Activated CD8-positive, alpha-beta memory T cell treated with anti-CD3 and anti-CD28 coated beads, Interleukin-2, amount 50 U/mL, for 1 hour (primary cell): ENCODE data around the gene OR1N1.
"Not testable (repeated sequence)": the region's sequence is repeated elsewhere in the genome, so short reads cannot be mapped to it uniquely, and the experiment has no call there.

Source experiments
- DNase-seq: peaks from one replicate; pipeline ENCODE4 v3.0.0-alpha.2; 2020; ENCODE audit errors: extremely low read depth

OR1N1 gene, protein sequence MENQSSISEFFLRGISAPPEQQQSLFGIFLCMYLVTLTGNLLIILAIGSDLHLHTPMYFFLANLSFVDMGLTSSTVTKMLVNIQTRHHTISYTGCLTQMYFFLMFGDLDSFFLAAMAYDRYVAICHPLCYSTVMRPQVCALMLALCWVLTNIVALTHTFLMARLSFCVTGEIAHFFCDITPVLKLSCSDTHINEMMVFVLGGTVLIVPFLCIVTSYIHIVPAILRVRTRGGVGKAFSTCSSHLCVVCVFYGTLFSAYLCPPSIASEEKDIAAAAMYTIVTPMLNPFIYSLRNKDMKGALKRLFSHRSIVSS

GRCh38 chr9:122527193-122527592 lies at the start of gene OR1N1:
TSS of gene OR1N1 (minus strand) at chr9:122527293. CDS start at chr9:122527293, 0 bp downstream.
- no peak for DNase-seq

DNA sequence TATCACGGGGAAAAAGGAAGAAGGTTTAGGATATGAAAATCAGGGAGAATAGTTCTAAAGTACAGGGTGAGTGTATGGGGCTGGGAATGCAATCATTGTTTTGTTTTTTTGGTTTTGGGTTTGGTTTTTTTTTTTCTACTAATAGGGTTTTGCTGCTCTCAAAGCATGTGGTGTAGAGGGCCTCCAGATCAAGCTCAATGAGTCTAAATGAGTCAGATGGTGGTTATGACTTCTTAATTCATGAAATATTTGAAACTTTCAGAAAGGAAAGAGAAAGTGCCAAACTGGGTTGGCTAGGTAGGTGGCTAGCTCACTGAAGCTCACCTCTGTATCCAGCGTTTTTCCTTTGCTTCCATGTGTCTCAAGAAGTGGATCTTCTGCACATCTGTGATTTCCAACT lies 45.4 kb upstream of the OR1N1 start:
- no peak for DNase-seq

DNA sequence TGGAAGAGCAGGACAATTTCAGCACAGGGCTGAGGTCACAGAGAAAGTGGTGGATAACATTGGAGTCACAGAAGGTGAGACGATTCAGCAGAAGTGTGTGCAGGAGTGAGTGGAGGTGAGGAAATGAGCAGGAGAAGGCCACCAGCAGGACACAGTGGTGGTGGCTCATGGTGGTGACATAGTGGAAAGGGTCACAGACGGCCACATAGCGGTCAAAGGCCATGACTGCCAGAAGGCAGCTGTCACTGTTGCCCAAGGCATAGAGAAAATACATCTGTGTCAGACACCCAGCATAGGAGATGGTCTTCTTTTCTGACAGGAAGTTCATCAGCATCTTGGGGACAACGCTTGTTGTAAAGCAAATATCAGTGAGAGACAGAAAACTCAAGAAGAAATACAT lies 40.8 kb upstream of the OR1N1 start:
- no peak for DNase-seq

GRCh38 chr9:122562134-122562760 lies 35.2 kb upstream of the OR1N1 start:
- DNase-seq: no peak

GRCh38 chr9:122561446-122561845 lies 34.4 kb upstream of the OR1N1 start:
- DNase-seq: no peak

DNA sequence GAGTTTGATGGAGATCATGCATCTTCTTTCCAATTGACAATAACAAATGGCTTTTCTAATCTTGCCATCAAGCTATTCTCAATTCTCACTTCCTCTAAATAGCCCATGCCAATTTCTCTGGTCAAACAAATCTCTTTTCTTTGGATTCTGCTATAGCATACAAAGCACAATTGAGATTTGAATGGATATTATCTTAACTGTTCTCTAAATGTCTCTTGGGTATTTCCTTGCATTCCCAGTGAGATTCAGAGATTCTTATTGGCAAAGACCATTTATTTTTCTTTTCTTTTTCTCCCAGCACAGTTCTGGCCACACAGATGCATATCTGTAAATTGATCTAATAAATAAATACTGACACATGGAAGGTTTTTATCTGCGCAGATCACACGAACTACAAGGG lies 25.7 kb upstream of the OR1N1 start, which contains the start of gene OR1N2:
TSS of gene OR1N2 (plus strand) at position 301 of the 400 bp plus-strand sequence. CDS start 100 bp downstream, outside the sequence.
- no peak for DNase-seq

DNA sequence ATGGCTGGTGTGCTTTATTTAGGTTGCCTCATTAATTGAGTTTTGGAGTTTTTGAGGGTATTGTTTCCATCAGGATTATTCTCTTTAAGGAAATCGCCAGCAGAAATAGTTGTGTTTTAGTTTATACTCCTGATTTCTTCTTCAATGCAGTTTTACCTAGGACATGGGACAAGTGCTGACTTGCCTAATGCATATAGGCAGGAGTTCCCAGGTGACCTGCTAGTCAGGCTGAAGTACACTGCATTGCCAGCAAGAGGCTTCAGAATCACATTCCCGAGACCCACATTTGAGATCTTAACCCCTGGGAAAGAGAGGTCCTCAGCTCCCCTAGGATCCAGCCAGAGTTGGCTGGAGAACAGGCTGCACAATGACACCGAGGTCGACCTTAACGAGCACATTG lies 24.3 kb upstream of the OR1N1 start:
- DNase-seq: no peak

DNA sequence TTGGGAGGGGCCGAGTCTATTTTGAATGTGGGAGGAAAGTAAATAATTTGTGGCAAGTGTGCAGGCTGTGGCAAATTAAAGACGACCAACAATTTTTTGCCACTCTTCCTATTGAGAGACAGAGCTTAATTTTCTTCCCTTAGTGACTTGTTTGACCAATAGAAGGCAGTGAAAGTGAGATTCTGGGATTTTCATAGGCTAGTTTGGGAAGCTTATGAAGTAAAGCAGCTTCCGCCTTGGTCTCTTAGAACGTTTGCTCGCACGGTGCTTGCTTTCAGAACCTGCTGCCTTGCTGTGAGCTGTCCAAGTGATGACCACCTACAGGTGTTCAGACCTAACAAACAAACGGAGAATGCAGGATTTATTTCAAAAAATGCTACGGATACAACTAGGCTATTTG lies 19.1 kb upstream of the OR1N1 start:
- no peak for DNase-seq

GRCh38 chr9:122538757-122539156 lies 11.7 kb upstream of the OR1N1 start:
- no peak for DNase-seq

- not testable (repeated sequence) for DNase-seq
These were observed 10.0 kb upstream of the OR1N1 start for GRCh38 chr9:122537066-122537465.

GRCh38 chr9:122536134-122536533 lies 9.0 kb upstream of the OR1N1 start:
- DNase-seq: no peak

- not testable (repeated sequence) for DNase-seq
These were observed 4.1 kb upstream of the OR1N1 start for GRCh38 chr9:122531157-122531556.

GRCh38 chr9:122526602-122527001 lies 491 bp downstream of the OR1N1 start:
- DNase-seq: no peak

DNA sequence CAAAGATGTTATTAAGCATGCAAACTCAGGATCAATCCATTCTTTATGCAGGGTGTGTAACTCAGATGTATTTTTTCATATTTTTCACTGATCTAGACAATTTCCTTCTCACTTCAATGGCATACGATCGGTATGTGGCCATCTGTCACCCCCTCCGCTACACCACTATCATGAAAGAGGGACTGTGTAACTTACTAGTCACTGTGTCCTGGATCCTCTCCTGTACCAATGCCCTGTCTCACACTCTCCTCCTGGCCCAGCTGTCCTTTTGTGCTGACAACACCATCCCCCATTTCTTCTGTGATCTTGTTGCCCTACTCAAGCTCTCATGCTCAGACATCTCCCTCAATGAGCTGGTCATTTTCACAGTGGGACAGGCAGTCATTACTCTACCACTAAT lies 7.7 kb downstream of the OR1N1 start:
- DNase-seq: no peak

DNA sequence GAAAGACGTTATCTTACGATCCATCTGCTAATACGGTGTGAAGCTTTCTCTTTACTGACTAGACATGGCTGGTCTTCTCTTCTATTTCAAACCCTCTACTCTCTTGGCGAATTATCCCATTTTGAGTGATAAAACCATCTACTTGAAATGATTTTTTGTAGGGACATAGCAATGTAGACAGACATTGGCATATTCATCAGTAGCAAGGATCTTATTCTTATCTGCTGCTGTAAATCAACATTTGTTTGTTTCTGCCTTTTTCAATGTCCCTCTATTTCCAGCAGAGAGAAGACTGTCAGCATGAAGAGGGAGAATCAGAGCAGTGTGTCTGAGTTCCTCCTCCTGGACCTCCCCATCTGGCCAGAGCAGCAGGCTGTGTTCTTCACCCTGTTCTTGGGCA lies 8.3 kb downstream of the OR1N1 start, which contains the start of gene OR1J4:
TSS of gene OR1J4 (plus strand) at position 301 of the 400 bp plus-strand sequence. CDS start at position 301, 0 bp downstream.
- DNase-seq: no peak

- DNase-seq: no peak
These were observed 8.9 kb downstream of the OR1N1 start for GRCh38 chr9:122518226-122518625.

GRCh38 chr9:122510502-122510901 lies 16.6 kb downstream of the OR1N1 start, which contains the start of gene OR1J2:
TSS of gene OR1J2 (plus strand) at chr9:122510802. CDS start at chr9:122510802, 0 bp downstream.
- no peak for DNase-seq

DNA sequence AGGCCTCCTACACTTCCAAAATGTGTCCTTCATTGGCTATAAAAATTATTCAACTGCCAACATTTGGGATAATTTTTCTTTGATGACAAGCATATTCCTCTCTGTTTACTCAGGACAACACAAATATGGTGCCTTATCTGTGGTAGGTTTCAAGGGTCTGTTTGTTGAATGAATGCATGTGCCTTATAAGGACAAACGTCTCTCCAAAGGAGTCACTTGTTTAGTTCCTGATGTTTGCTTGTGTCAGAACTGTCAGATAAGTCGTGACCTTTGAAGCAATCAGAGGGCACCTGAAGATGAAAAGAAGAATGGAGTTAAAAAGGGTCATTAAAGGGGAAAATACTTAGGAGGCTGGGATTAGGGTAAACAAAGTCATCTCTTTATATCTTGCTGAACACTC lies 20.1 kb downstream of the OR1N1 start:
- DNase-seq: no peak

DNA sequence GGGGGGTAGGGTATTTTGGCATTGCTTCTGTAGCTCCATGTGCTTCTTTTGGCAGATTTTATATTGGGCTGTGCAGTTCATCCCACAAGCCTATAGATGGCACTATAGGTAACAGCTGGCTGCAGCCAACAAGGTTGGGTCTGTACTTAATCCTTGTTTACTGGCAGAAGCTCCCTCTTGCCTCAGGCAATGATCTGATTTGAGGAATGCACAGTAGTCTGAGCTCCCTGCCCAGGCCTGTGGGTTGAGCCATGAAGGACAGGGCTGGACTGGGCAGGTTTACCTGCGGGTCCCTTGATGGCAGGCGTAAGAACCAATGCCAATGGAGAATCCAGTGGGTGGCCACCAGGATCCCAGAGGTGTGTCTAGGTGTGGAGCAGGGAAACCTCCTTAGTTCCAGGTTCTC lies 28.2 kb downstream of the OR1N1 start:
- DNase-seq: no peak

DNA sequence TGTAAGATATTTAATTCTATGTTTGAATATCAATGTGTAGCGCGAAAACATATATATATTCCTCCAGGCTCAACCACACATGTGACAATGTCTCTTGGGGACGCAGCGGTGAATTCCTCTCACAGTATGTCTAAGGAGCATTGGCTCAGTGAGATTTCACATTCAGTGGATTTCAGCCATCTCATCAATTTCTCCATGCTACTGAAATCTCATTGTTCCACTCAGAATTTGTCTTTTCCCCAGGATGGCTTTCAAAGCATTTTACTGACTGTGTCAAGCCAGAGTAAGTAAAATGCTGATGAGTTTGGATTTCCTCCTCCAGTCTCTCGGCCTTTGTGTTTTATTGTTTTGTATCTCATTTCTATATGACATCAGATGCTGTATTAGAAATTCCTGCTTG lies 48.0 kb downstream of the OR1N1 start:
- DNase-seq: no peak

GRCh38 chr9:122477826-122478225 lies 49.3 kb downstream of the OR1N1 start, which contains the start of gene OR1J1:
TSS of gene OR1J1 (minus strand) at chr9:122477926. CDS start at chr9:122477926, 0 bp downstream.
- DNase-seq: no peak

DNA sequence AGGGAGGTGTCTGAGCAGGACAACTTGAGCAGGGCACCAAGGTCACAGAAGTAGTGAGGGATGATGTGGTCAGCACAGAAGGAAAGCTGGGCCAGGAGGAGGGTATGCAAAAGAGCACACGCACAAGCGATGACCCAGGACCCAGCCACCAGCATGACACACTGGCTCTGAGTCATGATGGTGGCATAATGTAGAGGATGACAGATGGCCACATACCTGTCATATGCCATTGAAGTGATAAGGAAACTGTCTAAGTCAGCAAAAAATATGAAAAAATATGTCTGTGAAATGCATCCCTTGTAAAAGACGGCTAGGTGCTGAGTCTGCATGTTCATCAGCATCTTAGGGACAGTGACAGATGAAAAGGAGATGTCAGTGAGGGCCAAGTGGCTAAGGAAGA lies 49.7 kb downstream of the OR1N1 start:
- DNase-seq: no peak
